Measurements from ENCODE around the gene ENG.
"Not testable (repeated sequence)": the region's sequence is repeated elsewhere in the genome, so short reads cannot be mapped to it uniquely, and the experiment has no call there.

The ENG gene

GRCh38 chr9:127853312-127854183, 910 bp downstream of the ENG start:
- no peak overlapping the region for H3K27ac ChIP-seq (ENCODE audit: insufficient read depth, low read depth, low read length, poor library complexity, severe bottlenecking)
- H3K27me3 ChIP-seq (ENCODE audit: control insufficient read depth, insufficient read depth, low read length, poor library complexity, severe bottlenecking) = no peaks in the 10 kb centered on the region
- 84 to 87% methylated on average over 13 of the region's 13 CpGs for WGBS, 2 experiments
- no peak overlapping the region for H3K4me3 ChIP-seq (ENCODE audit: insufficient read depth, low read depth, low read length)
- no peaks in the 10 kb centered on the region for H3K36me3 ChIP-seq (ENCODE audit: control insufficient read depth, insufficient read depth, low read length)
- H3K4me1 ChIP-seq (ENCODE audit: control insufficient read depth, insufficient read depth, low read length) = peaks cover 3% of the 10 kb centered on the region
- no peaks in the 10 kb centered on the region for H3K9me3 ChIP-seq (ENCODE audit: control insufficient read depth, low read length)

GRCh38 chr9:127852829-127853228, 1.6 kb downstream of the ENG start:
- peaks cover 3% of the 10 kb centered on the region for H3K4me1 ChIP-seq (ENCODE audit: control insufficient read depth, insufficient read depth, low read length)
- no peak overlapping the region for H3K27ac ChIP-seq (ENCODE audit: insufficient read depth, low read depth, low read length, poor library complexity, severe bottlenecking)
- no peaks in the 10 kb centered on the region for H3K36me3 ChIP-seq (ENCODE audit: control insufficient read depth, insufficient read depth, low read length)
- H3K4me3 ChIP-seq (ENCODE audit: insufficient read depth, low read depth, low read length) = no peak overlapping the region
- no peaks in the 10 kb centered on the region for H3K9me3 ChIP-seq (ENCODE audit: control insufficient read depth, low read length)
- 91 to 93% methylated on average over 9 of the region's 9 CpGs for WGBS, 2 experiments
- H3K27me3 ChIP-seq (ENCODE audit: control insufficient read depth, insufficient read depth, low read length, poor library complexity, severe bottlenecking) = no peaks in the 10 kb centered on the region

GRCh38 chr9:127850286-127850830, 4.1 kb downstream of the ENG start:
- Histone ChIP-seq H3K27ac (ENCODE audit: insufficient read depth, low read depth, low read length, poor library complexity, severe bottlenecking) (no peak overlapping the region), H3K4me3 (ENCODE audit: insufficient read depth, low read depth, low read length) (no peak overlapping the region), H3K9me3 (ENCODE audit: control insufficient read depth, low read length) (no peaks in the 10 kb centered on the region), H3K36me3 (ENCODE audit: control insufficient read depth, insufficient read depth, low read length) (no peaks in the 10 kb centered on the region), H3K27me3 (ENCODE audit: control insufficient read depth, insufficient read depth, low read length, poor library complexity, severe bottlenecking) (no peaks in the 10 kb centered on the region), H3K4me1 (ENCODE audit: control insufficient read depth, insufficient read depth, low read length) (no peaks in the 10 kb centered on the region)
- 93 to 96% methylated on average over 16 to 17 of the region's 17 CpGs for WGBS, 2 experiments

- Histone ChIP-seq H3K9me3 (ENCODE audit: control insufficient read depth, low read length) (no peaks in the 10 kb centered on the region), H3K27ac (ENCODE audit: insufficient read depth, low read depth, low read length, poor library complexity, severe bottlenecking) (no peak overlapping the region), H3K4me3 (ENCODE audit: insufficient read depth, low read depth, low read length) (no peak overlapping the region), H3K4me1 (ENCODE audit: control insufficient read depth, insufficient read depth, low read length) (peaks cover 5% of the 10 kb centered on the region), H3K36me3 (ENCODE audit: control insufficient read depth, insufficient read depth, low read length) (no peaks in the 10 kb centered on the region), H3K27me3 (ENCODE audit: control insufficient read depth, insufficient read depth, low read length, poor library complexity, severe bottlenecking) (no peaks in the 10 kb centered on the region)
- WGBS, 2 experiments = 95 to 97% methylated on average over 8 to 10 of the region's 10 CpGs
Observed at GRCh38 chr9:127848756-127849504, 5.5 kb downstream of the ENG start.

- H3K36me3 ChIP-seq (ENCODE audit: control insufficient read depth, insufficient read depth, low read length) = no peaks in the 10 kb centered on the region
- no peak overlapping the region for H3K27ac ChIP-seq (ENCODE audit: insufficient read depth, low read depth, low read length, poor library complexity, severe bottlenecking)
- 83 to 84% methylated on average over 12 of the region's 12 CpGs for WGBS, 2 experiments
Observed at GRCh38 chr9:127847833-127848755, 6.4 kb downstream of the ENG start.

GRCh38 chr9:127847178-127847510, 7.3 kb downstream of the ENG start:
- 89 to 93% methylated on average over 6 of the region's 6 CpGs for WGBS, 2 experiments
- H3K27ac ChIP-seq (ENCODE audit: insufficient read depth, low read depth, low read length, poor library complexity, severe bottlenecking) = no peak overlapping the region
- H3K4me3 ChIP-seq (ENCODE audit: insufficient read depth, low read depth, low read length) = no peak overlapping the region
- H3K27me3 ChIP-seq (ENCODE audit: control insufficient read depth, insufficient read depth, low read length, poor library complexity, severe bottlenecking) = no peaks in the 10 kb centered on the region
- H3K4me1 ChIP-seq (ENCODE audit: control insufficient read depth, insufficient read depth, low read length) = peaks cover 5% of the 10 kb centered on the region
- H3K36me3 ChIP-seq (ENCODE audit: control insufficient read depth, insufficient read depth, low read length) = no peaks in the 10 kb centered on the region
- H3K9me3 ChIP-seq (ENCODE audit: control insufficient read depth, low read length) = no peaks in the 10 kb centered on the region

More at GRCh38 chr9:127847833-127848755, 6.4 kb downstream of the ENG start:
- no peaks in the 10 kb centered on the region for H3K27me3 ChIP-seq (ENCODE audit: control insufficient read depth, insufficient read depth, low read length, poor library complexity, severe bottlenecking)
- H3K9me3 ChIP-seq (ENCODE audit: control insufficient read depth, low read length) = no peaks in the 10 kb centered on the region
- H3K4me1 ChIP-seq (ENCODE audit: control insufficient read depth, insufficient read depth, low read length) = peaks cover 5% of the 10 kb centered on the region
- H3K4me3 ChIP-seq (ENCODE audit: insufficient read depth, low read depth, low read length) = no peak overlapping the region

GRCh38 chr9:127846443-127847177, 7.8 kb downstream of the ENG start:
- H3K27me3 ChIP-seq (ENCODE audit: control insufficient read depth, insufficient read depth, low read length, poor library complexity, severe bottlenecking) = no peaks in the 10 kb centered on the region
- 90 to 92% methylated on average over 18 of the region's 18 CpGs for WGBS, 2 experiments
- H3K27ac ChIP-seq (ENCODE audit: insufficient read depth, low read depth, low read length, poor library complexity, severe bottlenecking) = no peak overlapping the region
- no peaks in the 10 kb centered on the region for H3K9me3 ChIP-seq (ENCODE audit: control insufficient read depth, low read length)
- no peaks in the 10 kb centered on the region for H3K36me3 ChIP-seq (ENCODE audit: control insufficient read depth, insufficient read depth, low read length)
- peaks cover 5% of the 10 kb centered on the region for H3K4me1 ChIP-seq (ENCODE audit: control insufficient read depth, insufficient read depth, low read length)
- no peak overlapping the region for H3K4me3 ChIP-seq (ENCODE audit: insufficient read depth, low read depth, low read length)

- not testable (repeated sequence) for H3K4me3 ChIP-seq (ENCODE audit: insufficient read depth, low read depth, low read length); H3K27me3 ChIP-seq (ENCODE audit: control insufficient read depth, insufficient read depth, low read length, poor library complexity, severe bottlenecking); H3K4me1 ChIP-seq (ENCODE audit: control insufficient read depth, insufficient read depth, low read length); H3K9me3 ChIP-seq (ENCODE audit: control insufficient read depth, low read length); H3K27ac ChIP-seq (ENCODE audit: insufficient read depth, low read depth, low read length, poor library complexity, severe bottlenecking); H3K36me3 ChIP-seq (ENCODE audit: control insufficient read depth, insufficient read depth, low read length)
- WGBS, 2 experiments = 92 to 93% methylated on average over 4 of the region's 4 CpGs
Observed at GRCh38 chr9:127845619-127846018, 8.8 kb downstream of the ENG start.

- Histone ChIP-seq H3K27me3 (ENCODE audit: control insufficient read depth, insufficient read depth, low read length, poor library complexity, severe bottlenecking) (no peaks in the 10 kb centered on the region), H3K36me3 (ENCODE audit: control insufficient read depth, insufficient read depth, low read length) (no peaks in the 10 kb centered on the region), H3K4me3 (ENCODE audit: insufficient read depth, low read depth, low read length) (no peak overlapping the region), H3K27ac (ENCODE audit: insufficient read depth, low read depth, low read length, poor library complexity, severe bottlenecking) (no peak overlapping the region), H3K9me3 (ENCODE audit: control insufficient read depth, low read length) (no peaks in the 10 kb centered on the region), H3K4me1 (ENCODE audit: control insufficient read depth, insufficient read depth, low read length) (peaks cover 5% of the 10 kb centered on the region)
- WGBS, 2 experiments = 78 to 81% methylated on average over 16 of the region's 16 CpGs
Observed at GRCh38 chr9:127844821-127845359, 9.6 kb downstream of the ENG start.

Measured in ectodermal cell (in vitro differentiated cells).